Urothelium cell line (cell line): ENCODE measurements around the gene SPAG6.
"Not testable (repeated sequence)": the region's sequence is repeated elsewhere in the genome, so short reads cannot be mapped to it uniquely, and the experiment has no call there.

ENCODE experiments used
- DNase-seq: peaks from one replicate; pipeline ENCODE4 v3.0.0; 2011; ENCODE audit warnings: low spot score, mixed read lengths
- FAIRE-seq: peaks from 2 replicates; lab custom pipeline; 2011; peaks lifted over from hg19 to GRCh38; lab: Jason Lieb, UNC

The SPAG6 gene

DNA sequence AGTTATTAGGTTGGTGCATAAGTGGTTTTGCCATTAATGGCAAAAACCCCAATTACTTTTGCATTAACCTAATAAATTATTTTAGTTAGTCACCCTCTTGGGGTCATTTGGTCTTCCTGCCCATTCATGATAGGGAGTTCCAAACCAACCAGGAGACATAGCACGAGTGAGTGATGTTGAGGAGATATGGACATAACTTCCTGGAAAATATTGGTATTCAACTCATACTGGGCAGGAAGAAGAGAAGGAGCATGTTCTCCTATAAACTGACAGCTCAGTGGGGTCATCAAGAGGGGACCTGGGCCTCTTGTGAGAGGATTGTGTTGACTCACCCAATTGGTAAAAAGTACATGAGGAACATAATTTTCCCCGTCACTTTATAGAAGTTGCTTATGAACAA, 23.7 kb downstream of the SPAG6 start:
- FAIRE-seq (no peak), DNase-seq (no peak)

DNA sequence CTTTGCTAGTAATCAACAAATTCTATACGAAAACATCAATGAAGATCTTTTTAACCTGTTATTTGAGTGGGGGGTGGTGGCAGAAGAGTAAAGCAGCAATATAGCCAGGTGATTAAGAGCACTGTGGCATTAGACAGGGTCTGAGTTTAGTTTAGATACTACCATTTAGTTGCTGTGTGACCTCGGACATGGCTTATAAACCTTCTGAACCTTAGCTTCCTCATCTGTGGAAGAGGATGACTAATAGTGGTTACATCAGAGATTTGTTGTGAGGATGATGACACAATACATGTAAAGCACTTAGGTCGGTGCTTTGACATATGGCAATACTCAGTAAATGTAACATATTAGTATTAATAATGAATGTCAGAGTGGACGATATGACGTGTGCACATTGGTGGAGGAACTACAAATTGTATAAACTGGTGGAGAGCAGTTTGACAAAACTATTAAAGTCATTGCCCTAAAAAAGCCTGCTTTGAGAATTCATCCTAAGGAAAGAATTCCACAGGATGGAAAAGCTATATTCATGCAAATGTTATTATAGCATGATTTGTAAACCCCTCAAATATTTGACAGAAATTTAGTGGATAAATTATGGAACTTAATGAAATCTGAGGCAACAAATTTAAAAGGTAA, 24.3 kb downstream of the SPAG6 start:
- no peak for FAIRE-seq
- no peak for DNase-seq

DNA sequence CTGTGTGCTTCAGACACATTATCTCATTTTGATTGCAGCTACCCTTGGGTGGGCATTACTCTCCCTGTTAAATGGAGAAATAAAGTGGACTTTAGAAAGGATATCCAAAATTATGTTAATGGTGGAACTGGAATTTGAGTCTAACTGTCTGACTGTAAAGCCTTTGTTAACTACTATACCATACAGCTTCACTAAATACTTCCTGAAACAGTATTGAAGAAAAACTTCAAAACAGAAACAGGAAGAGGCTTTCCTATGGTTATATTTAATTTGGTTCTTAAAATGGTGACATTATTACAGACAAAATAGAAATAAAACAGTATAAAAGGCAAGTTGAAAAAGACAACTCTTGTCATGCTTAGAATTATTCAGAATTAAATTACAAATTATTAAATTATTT, 25.0 kb downstream of the SPAG6 start:
- no peak for DNase-seq
- FAIRE-seq: no peak

DNA sequence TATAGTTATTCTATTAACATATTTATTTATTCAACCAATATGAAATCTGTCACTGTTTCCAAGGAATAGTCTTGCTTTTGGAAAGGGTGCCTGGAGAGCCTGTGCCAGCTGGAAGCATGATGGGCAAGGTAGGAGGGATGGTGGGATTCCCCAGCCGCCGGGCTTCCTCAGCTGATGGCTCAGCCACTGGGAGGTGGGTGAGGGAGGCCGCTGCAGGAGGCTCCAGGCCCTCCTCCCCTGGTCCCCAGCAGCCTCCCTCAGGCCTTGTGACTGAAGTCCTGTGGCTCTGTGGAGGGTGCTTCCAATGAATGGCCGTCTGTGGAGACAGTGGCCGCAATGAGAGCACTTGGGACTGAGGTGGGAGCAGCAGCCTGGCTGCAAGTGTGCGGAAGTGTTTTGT, 27.0 kb downstream of the SPAG6 start:
- no peak for FAIRE-seq

DNA sequence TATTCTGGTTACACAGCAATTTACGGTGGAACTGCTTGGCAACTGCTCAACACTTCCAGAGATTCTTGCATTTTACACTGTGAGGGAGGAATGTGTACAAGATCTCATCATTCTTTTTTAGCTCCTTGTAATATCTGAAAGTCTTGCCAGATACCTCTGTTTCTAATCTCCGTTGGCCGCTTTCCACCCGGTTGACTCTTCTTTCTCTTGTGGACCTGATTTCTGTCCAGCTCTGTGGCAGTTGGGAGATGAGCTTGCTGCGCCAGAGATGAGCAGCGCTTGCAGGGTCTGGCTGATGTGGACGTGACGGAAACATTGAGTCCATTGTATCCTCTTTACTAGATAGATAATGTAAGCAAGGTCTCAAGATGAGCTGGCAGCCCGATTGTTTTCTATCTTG, 27.6 kb downstream of the SPAG6 start:
- DNase-seq (no peak), FAIRE-seq (no peak)

More for the DNA sequence above, 27.0 kb downstream of the SPAG6 start:
- no peak for DNase-seq

DNA sequence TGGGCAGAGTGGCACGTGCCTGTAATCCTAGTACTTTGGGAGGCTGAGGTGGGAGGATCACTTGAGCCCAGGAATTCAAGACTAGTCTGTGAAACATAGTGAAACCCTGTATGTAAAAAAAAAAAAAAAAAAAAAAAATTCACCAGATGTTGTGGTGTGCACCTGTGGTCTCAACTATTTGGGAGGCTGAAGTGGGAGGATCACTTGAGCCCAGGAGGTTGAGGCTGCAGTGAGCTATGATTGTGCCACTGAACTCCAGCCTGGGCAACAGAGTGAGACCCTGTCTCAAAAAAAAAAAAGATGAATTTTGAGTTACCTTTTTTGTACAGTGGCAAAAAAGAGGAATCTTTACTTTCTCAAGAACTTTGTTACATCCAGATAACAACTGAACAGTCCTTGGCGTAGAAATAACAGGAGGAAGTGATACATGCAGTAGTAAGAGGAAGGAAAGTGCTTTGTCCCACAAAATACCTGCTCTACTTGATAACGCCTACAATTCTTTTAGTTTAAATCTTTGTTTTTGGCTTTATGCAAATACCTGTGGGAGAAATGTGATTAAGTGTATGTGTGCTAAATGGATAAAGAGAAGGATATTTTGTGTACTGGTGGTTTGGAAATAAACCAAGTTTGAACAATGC, 29.3 kb downstream of the SPAG6 start:
- FAIRE-seq (no peak), DNase-seq (no peak)

DNA sequence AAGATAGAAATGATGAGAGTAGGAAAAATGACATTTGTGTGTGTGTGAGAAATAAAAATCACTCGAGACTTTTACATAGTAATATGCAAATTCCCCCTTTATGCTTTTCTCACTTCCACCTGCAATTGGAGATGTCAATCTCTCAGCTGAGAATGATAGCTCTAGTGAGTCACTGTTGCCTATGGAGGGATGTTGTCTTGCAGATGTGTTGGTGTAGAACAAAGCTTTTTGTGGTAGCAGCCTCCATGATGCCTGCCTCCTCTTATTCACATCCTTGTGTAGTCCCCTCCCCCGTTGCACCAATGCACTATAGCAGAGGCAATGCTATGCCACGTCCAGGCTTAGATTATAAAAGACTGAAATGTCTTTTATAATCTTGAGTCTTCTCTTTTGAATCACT, 33.8 kb downstream of the SPAG6 start:
- DNase-seq (no peak), FAIRE-seq (peak; percentile 52)

DNA sequence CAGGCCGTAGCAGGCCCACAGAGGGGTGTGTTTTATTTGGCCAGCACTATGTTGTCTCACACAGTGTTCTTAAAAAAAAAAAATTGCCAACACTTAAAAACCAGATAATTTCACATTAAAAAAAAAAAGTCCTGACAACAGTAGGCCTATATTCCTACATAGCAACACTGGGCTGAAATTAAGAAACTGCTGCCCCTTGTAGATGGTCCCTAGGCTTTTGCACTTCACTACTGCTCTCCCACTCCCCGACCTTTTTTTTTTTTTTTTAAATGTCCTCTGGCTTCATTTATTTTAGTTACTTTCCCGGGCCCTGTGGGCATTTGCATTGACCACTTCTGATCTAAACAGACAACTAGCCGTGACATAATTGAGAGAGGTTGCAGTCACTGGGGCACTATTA, 36.0 kb downstream of the SPAG6 start:
- no peak for DNase-seq
- FAIRE-seq: no peak

DNA sequence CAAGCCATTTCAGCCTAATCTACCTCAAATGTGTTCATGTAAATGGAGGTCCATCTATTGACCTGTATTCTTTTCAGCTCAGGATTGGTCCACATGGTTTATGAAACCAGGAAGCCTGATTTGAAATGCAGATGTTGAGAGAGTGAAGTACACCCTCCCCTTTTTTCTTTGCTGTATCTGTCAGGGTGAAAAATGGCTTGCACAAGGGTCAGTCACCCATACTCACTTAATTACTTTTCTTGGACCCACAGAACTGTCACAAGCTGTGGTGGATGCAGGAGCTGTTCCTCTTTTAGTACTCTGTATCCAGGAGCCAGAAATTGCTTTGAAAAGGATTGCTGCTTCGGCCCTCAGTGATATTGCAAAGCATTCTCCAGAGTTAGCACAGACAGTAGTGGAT, 41.2 kb downstream of the SPAG6 start:
- FAIRE-seq (no peak), DNase-seq (no peak)

DNA sequence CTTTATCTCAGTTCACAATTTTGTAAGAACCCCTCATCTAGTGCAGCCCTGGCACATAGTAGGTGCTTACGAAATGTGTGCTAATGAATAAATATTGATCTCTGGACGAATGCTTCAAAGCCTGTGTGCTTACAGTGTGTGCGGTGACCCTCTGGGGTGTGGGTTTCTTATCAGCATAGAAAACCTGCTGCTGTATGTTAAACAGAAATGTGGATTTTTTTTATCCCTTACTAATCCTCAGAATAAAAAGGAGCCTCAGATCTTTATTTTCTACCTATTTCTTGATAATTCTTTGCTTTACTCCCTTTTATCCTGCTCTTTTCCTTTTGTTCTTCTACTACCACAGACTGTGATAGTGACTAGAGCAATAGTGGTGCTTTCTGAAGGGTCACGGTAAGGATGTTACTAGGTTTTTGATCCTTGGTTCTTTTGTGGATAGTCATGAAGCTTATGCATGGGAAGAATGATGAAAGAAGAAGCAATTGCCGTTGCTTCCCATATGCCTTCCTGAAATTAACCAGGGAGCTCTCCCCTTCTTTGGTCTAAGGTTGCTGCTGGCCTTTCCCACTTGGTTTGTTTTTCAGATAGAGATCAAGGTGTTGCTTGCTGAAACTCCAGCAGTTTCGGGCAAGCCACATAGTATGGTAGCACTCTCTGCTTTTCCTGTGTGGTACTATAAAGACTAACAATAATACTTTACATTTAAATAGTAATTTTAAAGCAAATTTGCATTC, 44.7 kb downstream of the SPAG6 start:
- no peak for FAIRE-seq
- DNase-seq: no peak

DNA sequence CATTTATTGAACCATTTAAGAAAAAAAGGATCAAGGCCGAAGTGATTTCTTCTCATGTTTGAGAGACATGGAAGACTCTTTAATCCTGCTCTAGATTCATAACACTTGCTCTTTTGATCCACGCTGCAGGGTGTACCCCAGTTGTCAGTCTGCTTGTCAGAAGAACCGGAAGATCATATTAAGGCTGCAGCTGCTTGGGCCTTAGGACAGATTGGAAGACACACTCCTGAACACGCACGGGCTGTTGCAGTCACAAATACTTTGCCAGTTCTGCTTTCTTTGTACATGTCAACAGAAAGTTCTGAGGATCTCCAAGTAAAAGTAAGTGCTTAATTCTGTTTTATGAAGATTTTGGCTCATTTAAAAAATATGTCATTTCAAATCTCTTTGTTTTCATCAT, 46.3 kb downstream of the SPAG6 start:
- FAIRE-seq (no peak), DNase-seq (no peak)

DNA sequence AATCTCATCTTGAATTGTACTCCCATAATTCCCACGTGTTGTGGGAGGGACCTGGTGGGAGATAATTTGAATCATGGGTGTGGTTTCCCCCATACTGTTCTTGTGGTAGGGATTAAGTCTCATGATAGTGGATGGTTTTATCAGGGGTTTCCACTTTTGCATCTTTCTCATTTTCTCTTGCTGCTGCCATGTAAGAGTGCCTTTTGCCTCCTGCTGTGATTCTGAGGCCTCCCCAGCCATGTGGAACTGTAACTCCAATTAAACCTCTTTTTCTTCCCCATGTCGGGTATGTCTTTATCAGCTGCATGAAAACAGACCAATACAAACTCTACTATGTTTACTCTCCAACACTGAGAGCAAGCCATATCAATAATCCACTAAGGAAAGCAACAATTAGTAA, 50.9 kb downstream of the SPAG6 start:
- FAIRE-seq: not testable (repeated sequence)

DNA sequence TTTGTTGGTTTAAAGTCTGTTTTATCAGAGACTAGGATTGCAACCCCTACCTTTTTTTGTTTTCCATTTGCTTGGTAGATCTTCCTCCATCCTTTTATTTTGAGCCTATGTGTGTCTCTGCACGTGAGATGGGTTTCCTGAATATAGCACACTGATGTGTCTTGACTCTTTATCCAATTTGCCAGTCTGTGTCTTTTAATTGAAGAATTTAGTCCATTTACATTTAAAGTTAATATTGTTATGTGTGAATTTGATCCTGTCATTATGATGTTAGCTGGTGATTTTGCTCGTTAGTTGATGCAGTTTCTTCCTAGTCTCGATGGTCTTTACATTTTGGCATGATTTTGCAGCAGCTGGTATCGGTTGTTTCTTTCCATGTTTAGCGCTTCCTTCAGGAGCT, 61.6 kb downstream of the SPAG6 start:
- not testable (repeated sequence) for FAIRE-seq, DNase-seq

More for the DNA sequence above, 50.9 kb downstream of the SPAG6 start:
- not testable (repeated sequence) for DNase-seq

DNA sequence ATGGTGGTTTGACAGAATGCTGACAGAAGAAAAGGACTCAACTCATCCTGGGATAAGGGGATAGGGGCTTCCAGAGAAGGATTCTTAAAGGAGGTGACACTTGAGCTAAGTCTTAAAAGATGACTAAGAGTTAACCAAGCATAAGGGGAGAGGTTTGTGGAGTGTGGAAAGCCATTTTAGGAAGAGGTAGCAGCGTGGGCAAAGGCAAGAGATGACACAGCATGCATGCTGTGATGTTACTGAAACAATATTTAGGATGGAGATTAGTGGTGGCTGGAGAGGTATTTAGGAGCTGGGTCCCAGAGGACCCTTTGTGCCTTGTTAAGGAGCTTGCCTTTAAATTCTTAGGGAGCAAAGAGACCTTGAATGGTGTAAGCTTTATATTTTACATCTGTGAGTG, 65.1 kb downstream of the SPAG6 start:
- FAIRE-seq: no peak

DNA sequence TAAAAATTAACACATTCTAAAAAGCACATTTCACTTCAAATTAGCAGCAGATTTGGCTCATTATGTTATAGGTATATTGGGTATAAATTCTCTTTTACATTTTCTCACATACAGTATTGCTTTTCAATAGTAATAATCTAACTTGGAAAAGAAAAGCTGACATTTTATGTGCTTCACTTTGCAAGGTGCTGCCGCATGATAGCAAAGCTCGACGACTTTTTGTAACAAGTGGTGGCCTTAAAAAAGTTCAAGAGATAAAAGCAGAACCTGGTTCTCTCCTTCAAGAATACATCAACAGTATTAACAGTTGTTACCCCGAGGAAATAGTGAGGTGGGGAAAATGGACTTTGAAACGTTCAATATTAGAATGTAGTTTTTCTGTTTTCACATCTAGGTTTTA, 65.5 kb downstream of the SPAG6 start:
- FAIRE-seq: no peak

More for the DNA sequence above, 65.1 kb downstream of the SPAG6 start:
- DNase-seq: no peak

DNA sequence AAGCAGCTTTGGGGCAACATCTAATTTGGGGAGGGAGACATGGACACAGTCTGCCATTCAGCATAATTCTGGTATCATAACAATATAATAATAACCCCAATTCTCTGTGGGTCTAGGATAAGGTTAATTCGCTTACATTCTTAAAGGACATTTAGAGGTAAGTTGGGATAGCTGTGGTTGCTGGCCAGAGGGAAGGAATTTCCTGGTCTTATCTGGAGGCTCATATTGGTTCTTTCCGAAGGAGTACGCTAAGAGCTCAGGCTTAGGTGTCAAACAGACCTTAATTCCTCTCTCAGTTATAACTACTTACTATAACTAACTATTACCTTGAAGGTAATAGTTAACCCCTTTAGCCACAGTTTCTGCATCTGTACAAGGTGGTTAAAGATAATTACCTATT, 68.8 kb downstream of the SPAG6 start:
- FAIRE-seq: no peak
- DNase-seq: no peak

More for the DNA sequence above, 65.5 kb downstream of the SPAG6 start:
- DNase-seq: no peak

DNA sequence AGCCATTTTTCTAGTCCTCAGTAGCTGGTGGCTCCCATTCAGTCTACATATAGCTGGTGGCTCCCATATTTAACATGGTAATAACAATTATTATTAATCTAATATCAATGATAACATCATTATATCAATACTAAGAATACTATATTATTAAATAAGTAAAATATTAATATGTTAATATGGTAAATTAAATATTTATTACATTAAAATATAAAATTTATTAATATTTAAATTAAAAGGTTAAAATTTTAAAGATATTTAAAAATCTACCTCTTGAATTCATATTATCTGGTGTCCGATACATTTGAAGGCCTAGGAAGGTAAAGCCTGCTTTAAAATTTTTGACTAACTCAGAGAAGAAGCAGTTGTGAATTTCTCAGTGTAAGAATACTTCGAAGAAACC, 69.8 kb downstream of the SPAG6 start:
- no peak for FAIRE-seq

DNA sequence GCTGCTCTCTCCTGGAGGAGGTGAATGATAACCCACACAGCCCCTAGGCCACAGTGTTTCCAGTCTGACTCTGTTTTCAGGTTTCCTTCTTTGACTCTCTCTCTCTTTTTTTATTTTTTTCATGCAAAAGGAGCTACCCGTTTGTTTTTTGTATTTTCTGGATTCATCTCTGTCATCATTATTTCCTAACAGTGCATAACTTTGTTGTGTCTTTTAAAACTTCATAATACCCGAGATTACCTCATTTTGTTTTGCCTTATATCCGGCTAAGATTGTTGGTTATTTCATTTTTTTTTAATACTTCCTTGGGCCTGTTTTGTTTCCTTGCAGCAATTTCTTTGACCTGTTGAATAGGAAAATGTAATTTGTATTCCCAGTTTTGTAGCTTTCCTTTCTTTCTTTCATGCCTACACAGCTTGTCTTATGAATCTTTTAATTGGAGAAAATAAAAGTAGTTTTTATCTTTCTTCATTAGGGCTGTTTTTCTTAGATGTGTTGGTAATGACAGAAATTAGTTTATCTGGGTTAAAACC, 72.5 kb downstream of the SPAG6 start:
- no peak for FAIRE-seq
- no peak for DNase-seq

More for the DNA sequence above, 69.8 kb downstream of the SPAG6 start:
- DNase-seq: no peak

DNA sequence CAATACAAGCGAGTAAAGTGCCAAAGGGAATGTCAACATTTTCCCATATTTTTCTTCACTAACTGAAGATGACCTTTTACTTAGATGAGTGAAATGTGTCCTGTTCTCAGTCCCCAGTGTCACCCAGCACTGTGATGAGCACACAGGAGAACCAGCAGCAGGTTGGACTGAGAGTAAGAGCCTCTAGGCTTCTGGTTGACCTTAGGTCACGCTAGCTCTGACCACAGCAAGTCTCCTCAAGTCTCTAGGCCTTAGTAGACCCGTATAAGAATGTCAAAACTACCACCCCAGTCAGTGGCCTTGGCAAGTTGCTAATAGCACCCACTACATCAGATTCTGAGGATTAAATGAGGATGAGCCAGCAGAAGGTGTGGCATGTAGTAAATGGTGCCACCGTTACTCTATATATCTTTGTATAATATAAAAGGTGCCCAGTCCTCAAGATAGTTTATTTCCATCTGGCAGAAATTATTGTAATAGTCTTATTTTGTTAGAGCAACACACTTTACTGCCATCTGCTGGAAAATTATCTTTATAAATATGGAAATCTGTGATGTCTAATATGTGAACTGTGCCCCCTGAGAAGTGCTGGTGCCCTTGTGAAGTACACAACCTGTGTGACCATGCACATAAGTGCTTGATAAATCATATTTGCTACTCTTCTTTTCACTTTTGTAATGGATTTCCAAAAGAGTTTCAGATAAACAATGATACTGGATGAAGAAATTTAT, 75.7 kb downstream of the SPAG6 start:
- DNase-seq (no peak), FAIRE-seq (no peak)

DNA sequence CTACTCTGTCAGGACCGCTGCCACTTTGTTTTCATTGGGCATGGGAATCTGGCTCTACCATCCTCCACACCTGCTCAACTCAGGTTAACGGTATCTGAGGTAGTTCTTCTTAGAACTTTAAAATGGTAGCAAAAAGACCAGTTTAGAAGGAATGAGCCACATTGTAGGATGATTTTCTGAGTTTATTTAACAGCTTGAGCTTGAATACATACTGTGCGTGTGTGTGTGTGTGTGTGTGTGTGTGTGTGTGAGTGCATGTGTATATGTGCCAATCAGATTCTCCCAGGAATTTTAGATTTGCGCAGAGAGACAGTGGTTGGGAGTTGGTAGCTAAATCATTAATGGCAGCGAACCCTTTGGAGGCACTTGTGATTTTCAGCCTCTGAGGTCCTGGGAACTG, 81.4 kb downstream of the SPAG6 start:
- FAIRE-seq: no peak

DNA sequence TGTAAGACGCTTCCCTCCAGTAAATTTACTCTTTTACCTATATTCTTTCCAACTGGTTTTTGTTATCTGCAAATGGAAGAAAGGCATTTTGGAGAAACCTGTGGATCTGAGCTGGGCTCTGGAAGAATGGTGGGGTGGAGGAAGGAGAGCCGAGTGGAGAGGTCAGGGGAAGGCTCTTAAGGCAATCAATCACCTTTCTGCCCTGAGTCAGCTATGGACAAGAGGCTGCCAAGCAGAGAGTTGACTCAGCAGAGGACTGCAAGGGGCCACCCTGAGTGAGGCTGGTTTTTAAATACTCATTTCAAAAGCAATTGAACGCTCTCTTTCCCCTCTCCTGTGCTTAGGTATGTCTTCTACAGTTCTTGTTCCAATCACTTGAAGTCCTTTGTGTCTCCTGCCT, 81.8 kb downstream of the SPAG6 start:
- DNase-seq: peak; percentile 64
- FAIRE-seq: no peak

More for the DNA sequence above, 81.4 kb downstream of the SPAG6 start:
- DNase-seq: no peak
